ENCODE data around the gene SVIL.
"Not testable (repeated sequence)": the region's sequence is repeated elsewhere in the genome, so short reads cannot be mapped to it uniquely, and the experiment has no call there.

SVIL gene

DNA sequence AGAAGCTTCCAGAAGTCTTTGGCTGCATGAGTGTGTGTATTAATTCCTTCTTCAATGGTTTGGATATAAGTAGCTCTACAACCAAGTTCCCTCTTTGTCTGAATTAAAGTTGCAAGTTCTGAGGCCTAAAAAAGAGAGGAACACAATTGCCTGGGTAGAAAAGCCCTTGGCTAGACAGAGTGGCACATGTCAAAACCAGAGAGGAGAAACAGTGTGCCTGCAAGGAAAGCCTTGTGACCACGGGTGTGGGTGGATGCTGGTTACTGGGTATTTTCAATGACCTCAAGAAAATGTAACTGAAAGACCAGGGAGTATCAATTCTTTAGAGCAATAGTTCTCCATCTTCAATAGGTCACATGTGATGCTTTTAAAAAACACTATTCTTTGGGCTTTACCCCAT, 148.3 kb downstream of the SVIL start:
- no peak overlapping the region for H3K27ac ChIP-seq
- TF ChIP-seq, protein P1, sequence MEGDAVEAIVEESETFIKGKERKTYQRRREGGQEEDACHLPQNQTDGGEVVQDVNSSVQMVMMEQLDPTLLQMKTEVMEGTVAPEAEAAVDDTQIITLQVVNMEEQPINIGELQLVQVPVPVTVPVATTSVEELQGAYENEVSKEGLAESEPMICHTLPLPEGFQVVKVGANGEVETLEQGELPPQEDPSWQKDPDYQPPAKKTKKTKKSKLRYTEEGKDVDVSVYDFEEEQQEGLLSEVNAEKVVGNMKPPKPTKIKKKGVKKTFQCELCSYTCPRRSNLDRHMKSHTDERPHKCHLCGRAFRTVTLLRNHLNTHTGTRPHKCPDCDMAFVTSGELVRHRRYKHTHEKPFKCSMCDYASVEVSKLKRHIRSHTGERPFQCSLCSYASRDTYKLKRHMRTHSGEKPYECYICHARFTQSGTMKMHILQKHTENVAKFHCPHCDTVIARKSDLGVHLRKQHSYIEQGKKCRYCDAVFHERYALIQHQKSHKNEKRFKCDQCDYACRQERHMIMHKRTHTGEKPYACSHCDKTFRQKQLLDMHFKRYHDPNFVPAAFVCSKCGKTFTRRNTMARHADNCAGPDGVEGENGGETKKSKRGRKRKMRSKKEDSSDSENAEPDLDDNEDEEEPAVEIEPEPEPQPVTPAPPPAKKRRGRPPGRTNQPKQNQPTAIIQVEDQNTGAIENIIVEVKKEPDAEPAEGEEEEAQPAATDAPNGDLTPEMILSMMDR (conservative IDR thresholded peaks at IDR 0.05): no peak

DNA sequence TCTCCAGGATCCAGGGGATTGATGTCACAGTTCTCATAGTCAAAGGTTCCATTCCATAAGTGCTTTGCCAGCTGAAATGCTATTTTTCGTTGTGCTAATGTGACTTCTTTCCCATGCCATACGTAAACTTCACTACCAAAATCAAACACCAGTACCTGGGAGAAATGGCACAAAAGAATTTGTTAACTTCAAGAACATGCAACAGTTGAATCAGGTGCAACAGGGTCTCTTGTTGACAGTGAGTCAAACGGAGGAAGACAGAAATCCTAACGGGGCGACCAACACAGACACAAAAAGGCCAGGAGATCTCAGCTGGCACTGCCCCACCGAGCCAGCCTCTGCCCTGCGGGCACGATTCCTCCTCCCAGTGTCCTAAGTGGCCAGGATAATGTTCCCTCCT, 150.1 kb downstream of the SVIL start:
- H3K27ac ChIP-seq: not testable (repeated sequence)

DNA sequence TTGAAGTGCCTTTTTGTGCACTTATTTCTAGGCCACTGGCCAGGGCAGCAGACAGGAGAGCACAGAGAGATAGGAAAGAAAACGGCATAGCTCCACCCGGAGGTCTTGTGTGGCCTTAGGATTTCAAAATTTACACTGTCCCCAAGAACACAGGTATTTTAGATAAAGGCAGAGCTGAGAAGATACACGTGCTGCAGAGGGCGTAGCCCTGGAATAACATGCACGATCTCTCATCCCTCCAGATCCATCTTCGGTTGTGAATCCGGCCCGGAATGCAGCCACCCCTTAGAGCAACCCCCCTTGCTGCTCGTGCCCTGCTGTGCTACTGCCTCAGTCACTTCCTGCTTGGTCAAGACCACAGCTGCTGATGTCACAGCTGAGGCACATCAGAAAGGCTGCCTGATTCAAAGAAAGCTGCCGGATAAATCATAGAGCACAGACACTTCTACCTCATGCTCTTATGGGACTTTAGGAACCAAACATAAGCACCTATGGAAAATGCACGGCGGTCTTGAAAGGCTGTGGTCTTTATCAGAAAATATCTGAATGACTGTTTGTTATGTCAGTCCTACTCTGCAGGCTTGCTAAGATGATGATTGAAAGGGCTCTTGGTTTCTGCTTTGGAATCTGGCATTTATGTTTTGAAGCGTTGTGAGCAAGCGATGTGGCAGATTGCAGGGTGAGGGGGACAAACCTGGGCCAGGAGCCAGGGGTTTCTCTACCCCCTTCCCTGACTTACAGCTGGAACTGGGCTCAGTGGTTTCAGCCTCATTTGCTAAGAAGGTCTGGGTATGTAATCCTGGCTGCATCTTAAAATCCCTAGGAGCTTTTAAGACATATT, 152.0 kb downstream of the SVIL start:
- no peak overlapping the region for H3K27ac ChIP-seq
- TF ChIP-seq, protein P1 (conservative IDR thresholded peaks at IDR 0.05): no peak

DNA sequence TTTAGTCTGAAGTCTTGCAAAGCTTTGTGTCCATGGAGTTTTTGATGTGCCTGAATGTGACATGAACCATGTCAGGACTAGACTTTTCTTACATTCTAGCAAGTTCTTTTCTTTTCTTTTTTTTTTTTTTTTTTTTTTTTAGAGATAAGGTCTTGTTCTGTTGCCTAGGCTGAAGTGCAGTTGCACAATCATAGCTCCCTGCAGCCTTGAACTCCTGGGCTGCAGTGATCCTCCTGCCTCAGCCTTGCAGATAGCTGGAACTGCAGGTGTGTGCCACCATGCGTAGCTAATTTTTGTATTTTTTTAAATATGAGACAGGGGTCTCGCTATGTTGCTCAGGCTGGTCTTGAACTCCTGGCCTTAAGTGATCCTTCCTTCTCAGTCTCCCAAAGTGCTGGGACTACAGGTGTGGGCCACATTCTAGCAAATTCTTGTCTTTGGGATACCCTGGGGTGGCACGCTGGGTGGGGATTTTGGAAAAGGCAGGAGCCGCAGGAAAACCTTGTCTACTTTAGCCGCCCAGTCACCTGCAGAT, 152.8 kb downstream of the SVIL start:
- no peak overlapping the region for H3K27ac ChIP-seq
- TF ChIP-seq, protein P1 (conservative IDR thresholded peaks at IDR 0.05): no peak

DNA sequence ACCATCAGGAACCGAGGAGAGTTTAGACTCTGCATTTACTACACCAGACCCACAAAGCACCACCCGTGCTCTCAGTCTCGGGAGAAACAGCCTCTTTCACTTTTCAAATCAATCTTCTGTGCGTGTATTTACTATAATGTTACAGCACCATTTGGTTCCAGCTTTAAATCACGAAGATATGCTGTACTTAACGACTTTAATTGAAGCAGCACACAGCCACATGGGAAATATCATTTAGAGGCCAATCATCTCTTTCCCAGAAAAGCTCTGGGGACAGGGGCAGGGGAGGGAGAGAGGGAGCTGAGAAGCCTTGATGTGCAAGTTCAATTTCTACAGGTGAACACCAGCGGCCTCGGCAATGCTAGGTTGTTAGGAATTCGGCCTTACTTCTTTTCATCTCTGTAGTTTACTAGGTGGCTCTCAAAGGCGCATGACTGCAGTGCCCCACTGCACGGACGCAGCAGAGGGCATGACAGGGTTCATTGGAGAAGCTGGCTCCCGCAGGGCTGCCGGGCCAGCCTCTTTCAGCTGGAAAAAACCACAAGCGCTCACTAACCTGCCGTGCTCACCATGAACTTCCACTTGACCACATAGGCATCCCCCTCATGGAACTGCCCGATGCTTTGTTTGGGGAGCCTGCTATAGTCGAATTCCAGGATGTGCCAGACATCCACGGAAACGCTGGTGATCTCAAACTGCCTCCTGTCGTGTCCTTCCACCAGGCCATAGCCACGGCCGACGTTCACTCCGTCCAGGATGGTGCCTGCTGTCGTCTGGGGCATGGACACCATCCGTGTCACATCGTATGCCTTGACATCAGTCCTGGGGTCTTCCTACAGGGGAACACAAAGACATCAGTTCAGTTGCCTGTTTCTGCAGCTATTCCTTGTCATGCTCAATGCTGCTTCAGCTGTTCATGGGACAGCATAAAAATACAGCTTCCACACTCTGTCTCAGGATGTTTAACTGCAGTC, 154.5 kb downstream of the SVIL start:
- H3K27ac ChIP-seq: no peak overlapping the region

DNA sequence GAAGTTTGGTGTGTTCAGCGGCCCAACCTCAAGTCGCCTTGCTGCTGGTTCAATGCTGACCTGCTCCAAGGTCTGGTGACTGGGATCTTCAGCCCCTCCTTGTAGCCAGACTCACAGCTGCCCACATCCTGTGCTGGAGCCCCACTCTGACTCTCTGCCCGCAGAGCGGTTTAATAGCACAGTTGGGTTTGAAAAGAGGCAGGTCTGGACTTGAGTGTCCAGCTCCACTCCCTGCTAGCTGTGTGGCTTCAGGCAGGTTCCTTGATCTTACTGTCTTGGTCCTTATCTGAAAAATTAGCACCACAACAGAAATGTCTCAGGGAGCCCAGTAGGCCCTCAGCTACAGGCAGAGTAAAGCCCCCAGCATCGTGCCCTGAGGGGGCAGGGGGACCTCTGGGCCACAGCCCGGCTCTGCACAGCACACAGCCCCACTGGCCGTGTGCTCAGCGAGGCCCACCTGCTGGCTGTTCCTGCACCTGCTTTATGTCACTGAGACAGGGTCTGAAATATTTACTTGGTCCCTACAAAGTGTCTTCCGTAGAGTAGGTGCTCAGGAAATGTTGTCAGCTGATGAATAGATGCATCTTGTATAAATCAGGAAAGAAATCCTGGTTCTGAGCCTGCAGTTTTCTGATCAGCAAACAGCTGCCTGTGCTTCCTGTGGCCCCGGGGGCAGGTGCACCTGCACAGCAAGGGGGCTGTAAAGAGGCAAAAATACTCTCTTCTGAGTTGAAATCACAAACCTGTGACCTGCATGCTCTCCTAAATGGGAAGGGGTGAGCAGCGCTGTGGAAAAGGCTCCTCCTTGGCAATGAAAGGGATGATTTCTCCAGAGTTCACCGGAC, 155.5 kb downstream of the SVIL start:
- no peak overlapping the region for H3K27ac ChIP-seq
- TF ChIP-seq, protein P1 (conservative IDR thresholded peaks at IDR 0.05): no peak

More for the DNA sequence above, 154.5 kb downstream of the SVIL start:
- TF ChIP-seq, protein P1 (conservative IDR thresholded peaks at IDR 0.05): no peak

DNA sequence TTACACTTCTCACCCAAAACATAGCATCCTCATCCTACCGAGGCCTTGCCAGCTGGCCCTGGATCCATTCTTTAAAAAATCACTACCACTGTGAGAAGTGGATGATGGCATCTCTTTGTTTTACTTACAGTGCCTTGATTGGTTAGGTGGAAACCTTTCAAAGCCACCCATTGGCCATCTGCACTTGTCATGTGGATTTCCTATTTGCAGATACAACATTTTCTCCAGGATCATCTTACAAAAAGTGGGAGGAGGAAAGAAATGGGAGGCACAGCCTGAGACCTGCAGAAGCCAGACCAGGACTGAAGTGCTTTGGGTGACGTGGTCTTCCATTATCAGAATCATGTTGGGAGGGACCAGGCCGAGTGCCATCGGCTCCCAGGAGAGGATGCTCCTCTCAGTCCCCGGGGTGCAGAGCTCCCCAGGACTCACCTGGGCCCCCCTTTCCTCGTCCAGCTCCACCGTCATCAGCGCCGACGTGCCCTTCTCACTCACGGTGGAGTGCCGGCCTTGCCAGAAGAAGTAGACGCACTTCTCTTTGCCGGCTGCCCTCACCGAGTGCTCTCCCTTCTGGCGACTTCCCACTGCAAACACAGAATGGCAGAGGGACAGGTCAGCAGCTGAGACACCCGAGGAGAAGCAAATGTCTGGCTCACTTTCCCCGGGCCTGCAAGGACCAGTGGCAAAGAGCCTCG, 161.2 kb downstream of the SVIL start:
- no peak overlapping the region for H3K27ac ChIP-seq
- TF ChIP-seq, protein P1 (conservative IDR thresholded peaks at IDR 0.05): no peak
